HUDEP-2 (cell line): Measurements from ENCODE around the gene EEFSEC.

ENCODE experiments used
- DNase-seq, 76 experiments: peaks; one replicate each; lab custom pipeline; 2025; ENCODE audit not compliant: unreplicated experiment in 76 of 76; lab: John Stamatoyannopoulos, UW

Gene EEFSEC

GRCh38 chr3:128269006-128269775, 115.9 kb downstream of the EEFSEC start:
- no peak for DNase-seq

GRCh38 chr3:128269796-128270195, 116.5 kb downstream of the EEFSEC start:
- no peak for DNase-seq

GRCh38 chr3:128270559-128271492, 117.5 kb downstream of the EEFSEC start:
- DNase-seq = no peak

GRCh38 chr3:128271536-128272332, 118.5 kb downstream of the EEFSEC start:
- no peak for DNase-seq

- no peak for DNase-seq
Observed at GRCh38 chr3:128273109-128273840, 120.0 kb downstream of the EEFSEC start.

GRCh38 chr3:128273841-128274573, 120.7 kb downstream of the EEFSEC start:
- DNase-seq = no peak

GRCh38 chr3:128274837-128275236, 121.6 kb downstream of the EEFSEC start:
- no peak for DNase-seq

GRCh38 chr3:128275316-128276145, 122.2 kb downstream of the EEFSEC start:
- no peak for DNase-seq

GRCh38 chr3:128276146-128276435, 122.8 kb downstream of the EEFSEC start:
- no peak for DNase-seq

GRCh38 chr3:128276577-128277183, 123.4 kb downstream of the EEFSEC start:
- DNase-seq = no peak

- DNase-seq = no peak
Observed at GRCh38 chr3:128277378-128278069, 124.2 kb downstream of the EEFSEC start.

- DNase-seq = no peak
Observed at GRCh38 chr3:128278130-128278529, 124.8 kb downstream of the EEFSEC start.

GRCh38 chr3:128278761-128279600, 125.7 kb downstream of the EEFSEC start:
- no peak for DNase-seq

GRCh38 chr3:128279601-128279880, 126.3 kb downstream of the EEFSEC start:
- no peak for DNase-seq

GRCh38 chr3:128280481-128281052, 127.3 kb downstream of the EEFSEC start:
- DNase-seq = no peak

GRCh38 chr3:128281056-128281455, 127.8 kb downstream of the EEFSEC start:
- DNase-seq = no peak
